Sigmoid colon (tissue), 4 donors: ENCODE data around the gene MAL.

Experiments used
- EP300 ChIP-seq, 4 donors: sonication (generic); formaldehyde crosslinking; IDR thresholded peaks; one replicate each; pipeline ENCODE4 v1.6.1; 2017; ENCODE audit warnings: antibody characterized with exemption in 4 of 4
- TF ChIP-seq, protein P1 (sequence below), 4 experiments: fragments of 450-650 bp in 3 of 4; fragments of 200-600 bp in 1 of 4; IDR thresholded peaks; one replicate each; pipeline ENCODE4 v1.5.1; 2016 to 2019; ENCODE audit warnings: antibody characterized with exemption in 4 of 4, mild to moderate bottlenecking in 3 of 4, moderate library complexity in 2 of 4

DNA sequence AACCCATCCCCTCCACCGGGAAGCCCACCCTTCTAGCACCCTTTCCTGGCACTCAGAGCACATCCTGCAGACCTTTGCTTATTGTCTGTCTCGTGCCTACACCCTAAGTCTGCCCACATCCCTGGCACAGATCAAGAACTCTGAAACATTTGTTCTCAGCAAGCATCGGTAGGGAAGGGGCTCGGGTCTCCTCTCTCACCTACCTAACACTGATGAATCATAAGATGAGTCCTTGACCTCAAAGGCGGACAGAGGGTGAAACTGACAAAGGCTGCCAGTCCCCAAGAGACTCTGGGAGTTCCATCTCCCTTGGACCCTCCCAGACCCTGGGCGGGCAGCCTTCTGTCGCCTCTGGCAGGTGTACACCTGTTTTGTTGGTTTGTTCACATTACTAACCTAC is 9.3 kb downstream of the MAL start:
- TF ChIP-seq EP300 (IDR thresholded peaks at IDR 0.05) = no peak
- TF ChIP-seq, protein P1, sequence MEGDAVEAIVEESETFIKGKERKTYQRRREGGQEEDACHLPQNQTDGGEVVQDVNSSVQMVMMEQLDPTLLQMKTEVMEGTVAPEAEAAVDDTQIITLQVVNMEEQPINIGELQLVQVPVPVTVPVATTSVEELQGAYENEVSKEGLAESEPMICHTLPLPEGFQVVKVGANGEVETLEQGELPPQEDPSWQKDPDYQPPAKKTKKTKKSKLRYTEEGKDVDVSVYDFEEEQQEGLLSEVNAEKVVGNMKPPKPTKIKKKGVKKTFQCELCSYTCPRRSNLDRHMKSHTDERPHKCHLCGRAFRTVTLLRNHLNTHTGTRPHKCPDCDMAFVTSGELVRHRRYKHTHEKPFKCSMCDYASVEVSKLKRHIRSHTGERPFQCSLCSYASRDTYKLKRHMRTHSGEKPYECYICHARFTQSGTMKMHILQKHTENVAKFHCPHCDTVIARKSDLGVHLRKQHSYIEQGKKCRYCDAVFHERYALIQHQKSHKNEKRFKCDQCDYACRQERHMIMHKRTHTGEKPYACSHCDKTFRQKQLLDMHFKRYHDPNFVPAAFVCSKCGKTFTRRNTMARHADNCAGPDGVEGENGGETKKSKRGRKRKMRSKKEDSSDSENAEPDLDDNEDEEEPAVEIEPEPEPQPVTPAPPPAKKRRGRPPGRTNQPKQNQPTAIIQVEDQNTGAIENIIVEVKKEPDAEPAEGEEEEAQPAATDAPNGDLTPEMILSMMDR (IDR thresholded peaks at IDR 0.05) = no peak
